Activated CD4-positive, alpha-beta T cell treated with anti-CD3 and anti-CD28 coated beads, Interleukin-2, Interleukin-6, amounts not matched to agents 100 ng/mL and 50 ng/mL, durations not matched to agents 16 hours and 8 hours (primary cell): ENCODE measurements around the gene FGF1.

Experiments
- DNase-seq: peaks from one replicate; pipeline ENCODE4 v3.0.0-alpha.2; 2020

The FGF1 gene

GRCh38 chr5:142568996-142569335 is 116.9 kb downstream of the FGF1 start:
- no peak for DNase-seq

GRCh38 chr5:142568283-142568995 is 117.5 kb downstream of the FGF1 start:
- DNase-seq: no peak

GRCh38 chr5:142561486-142562097 is 124.3 kb downstream of the FGF1 start:
- DNase-seq: no peak

GRCh38 chr5:142561029-142561428 is 124.9 kb downstream of the FGF1 start:
- no peak for DNase-seq

- no peak for DNase-seq
Measured at GRCh38 chr5:142552107-142552506, 133.8 kb downstream of the FGF1 start.

DNA sequence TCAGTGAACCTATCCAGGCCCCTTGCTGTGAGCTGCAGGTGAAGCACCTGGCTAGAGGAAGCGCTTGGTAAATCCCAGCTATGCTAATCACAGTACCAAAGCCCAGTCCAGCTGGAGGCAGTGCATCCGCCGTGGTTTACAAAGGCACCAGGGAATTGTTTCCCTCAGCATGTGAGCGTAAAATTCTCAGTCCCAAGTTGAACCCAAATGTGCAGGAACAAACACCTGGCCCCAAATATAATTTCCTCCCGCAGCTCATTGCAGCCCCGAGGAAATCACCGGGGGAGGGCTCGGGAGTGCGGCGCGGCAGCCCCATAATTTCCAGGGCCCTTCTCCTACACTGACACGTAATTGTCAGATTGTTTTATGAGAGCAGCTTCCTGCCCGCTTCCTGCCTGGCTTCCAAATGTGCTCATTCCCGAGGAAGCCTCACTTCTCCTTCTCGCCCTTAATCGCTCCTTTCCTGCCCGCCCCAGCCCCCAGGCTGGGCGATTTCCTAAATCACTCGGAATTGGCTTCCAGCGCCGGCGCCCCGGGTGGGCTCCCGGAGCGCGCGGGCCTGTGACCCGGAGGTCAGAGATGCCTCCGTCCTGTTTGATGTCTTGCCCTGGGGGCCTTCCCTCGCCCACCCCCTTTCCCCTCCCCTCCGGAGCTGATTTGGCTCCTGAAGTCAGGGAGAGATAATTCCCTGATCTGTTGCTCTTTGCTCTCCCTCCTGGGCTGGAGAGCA is 134.4 kb downstream of the FGF1 start:
- no peak for DNase-seq

DNA sequence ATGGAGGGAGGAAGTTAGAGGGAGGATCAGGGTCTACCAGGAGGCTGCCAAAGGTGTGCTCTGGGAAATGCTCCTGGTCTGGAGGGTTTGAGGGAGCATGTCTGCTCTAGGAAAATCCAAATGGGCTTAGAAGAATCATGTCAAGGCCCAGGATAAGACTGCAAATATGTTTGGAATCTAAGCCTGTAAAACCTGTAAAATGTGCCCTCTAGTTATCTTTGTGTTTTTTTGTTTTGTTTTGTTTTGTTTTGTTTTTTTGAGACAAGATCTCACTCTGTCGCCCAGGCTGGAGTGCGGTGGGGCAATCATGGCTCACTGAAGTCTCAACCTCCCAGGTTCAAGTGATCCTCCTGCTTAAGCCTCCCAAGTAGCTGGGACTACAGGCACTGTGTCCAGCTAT is 135.4 kb downstream of the FGF1 start:
- no peak for DNase-seq

DNA sequence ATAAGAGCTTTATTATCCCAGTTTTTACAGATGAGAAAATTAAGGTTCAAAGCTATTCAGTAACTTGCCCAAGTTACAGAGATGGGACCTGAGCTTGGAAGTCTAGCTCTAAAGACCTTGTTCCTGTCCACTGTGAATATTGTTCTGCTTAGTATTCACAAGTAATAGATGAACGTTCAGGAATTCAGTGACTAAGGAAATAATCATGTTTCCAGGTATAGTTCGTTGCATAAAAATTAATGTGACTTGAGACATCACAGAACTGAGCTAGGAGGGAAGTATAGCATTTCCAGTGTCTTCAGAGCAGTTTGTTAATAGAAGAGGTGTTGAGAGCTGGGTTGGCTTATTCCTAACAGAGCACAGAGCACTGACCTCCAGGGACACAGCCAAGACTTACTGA is 136.1 kb downstream of the FGF1 start:
- DNase-seq: no peak

- DNase-seq: peak; percentile 43
Measured at GRCh38 chr5:142548739-142549275, 137.1 kb downstream of the FGF1 start.

DNA sequence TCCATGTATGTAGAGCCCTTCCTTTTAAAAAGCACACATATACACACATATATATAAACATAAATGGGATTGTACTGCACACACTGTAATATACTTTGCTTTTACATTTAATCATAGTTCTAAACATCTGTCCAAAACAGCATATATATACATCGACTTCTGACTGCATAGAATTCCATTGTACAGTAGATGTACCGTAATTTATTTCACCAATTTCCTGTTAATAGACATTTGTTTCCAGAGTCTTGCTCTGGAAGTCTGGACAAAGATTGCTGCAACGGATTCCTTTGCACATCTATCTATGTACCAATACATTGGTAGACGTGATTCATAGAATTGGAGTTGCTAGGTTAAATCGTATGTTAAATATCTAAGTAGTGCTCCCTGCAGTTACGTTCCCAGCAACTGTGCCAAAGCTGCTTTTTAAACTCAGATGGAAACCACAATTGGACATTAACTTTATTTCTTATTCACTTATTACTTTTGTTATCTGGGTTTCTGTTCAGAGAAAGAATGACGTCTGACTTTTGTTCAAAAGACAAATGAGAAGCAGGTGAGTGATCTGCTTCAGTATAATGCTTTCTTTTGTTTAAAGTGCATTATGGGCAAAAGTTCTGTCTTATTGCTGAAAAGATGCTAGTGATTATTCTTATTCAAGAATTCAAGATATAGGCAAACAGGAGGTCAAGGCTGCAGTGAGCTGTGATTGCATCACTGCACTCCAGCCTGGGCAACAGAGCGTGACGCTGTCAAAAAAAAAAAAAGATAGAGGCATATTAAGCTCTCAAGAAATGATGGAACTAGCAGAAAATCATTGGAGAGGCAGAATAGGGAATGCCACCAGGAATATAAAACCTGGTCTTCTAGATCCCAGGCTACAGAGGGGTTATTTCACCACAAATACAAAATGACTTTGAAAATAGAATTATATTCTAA is 138.2 kb downstream of the FGF1 start:
- no peak for DNase-seq

DNA sequence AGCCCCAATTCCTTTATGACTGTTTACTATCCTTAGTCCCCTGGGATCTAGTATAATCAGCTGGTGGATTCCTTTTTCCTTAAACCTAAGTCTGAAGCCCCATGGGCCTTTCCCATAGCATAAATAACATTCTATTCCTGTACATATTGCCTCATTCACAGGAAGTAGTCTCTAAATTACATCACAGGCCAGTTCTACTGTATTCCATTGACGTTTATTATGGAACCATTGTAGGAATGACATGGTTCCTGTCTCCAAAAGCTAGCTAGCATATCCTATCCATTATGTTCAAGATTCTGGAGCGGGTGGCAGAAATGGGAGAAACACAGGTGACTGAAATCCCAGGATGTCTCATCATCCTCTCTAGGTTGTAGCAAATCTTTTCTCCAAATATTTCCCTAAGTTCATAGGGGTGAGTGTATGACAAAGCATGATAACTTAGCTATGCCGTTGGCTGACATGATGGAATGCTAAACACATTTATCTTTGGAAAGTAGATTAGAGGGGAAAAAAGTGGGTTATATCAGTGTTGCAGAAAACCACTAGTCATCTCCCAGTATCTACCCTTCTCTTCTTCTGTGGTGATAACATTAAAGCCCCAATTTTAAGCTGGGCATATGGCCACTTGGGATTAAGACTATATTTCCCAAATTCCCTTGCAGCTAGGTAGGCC is 140.1 kb downstream of the FGF1 start:
- no peak for DNase-seq

GRCh38 chr5:142544946-142545649 is 140.8 kb downstream of the FGF1 start:
- no peak for DNase-seq

DNA sequence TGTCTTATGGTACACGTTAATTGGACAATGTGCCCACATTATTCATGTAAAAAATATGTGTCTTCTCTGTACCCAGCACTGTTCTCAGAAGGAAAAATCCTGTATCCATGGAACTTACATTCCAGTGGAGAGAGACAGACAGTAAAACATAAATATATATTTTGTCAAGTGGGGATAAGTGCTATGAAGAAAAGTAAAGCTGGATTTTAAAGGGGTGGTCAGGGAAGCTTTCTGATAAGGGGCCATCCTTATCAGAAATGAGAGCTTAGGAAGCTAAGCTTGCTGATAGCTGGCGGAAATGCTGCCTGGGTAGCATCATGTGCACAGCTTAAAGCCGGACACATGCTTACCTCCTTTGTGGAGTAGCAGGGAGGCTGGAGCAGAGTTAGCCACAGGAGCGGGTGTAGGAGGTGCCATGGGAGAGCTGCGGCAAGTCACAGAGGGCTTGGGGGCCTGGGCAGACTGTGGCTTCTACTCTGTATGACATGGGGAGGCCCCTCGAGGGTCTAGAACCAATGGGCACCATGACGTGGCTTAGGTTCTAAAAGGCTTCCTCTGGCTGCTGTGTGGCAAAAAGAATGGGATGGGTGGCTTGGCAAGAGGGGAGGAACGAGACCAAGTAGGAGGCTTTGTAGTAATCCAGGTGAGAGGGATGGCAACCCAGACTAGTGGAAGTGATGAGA is 141.7 kb downstream of the FGF1 start:
- DNase-seq: no peak

DNA sequence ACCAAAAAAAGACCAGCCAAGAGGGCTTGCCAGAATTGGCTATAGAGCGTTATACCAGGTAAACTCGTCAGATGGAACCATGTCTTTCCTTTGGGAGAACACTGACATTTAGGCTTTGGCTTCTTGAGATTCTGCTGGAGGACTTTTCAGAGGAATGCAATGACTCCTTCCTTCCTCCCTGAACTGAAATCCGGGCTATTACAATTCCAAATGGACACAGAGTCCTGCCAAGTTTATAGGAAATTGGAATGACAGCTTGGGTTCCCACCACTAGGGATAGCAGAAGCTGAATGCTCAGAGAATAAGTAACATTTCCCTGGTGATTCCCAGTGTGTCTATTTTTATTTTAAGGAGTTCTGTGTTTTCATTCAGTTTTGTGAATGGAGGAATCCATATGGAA is 143.0 kb downstream of the FGF1 start:
- no peak for DNase-seq
